ENCODE results near the gene TSHZ2.

DNA sequence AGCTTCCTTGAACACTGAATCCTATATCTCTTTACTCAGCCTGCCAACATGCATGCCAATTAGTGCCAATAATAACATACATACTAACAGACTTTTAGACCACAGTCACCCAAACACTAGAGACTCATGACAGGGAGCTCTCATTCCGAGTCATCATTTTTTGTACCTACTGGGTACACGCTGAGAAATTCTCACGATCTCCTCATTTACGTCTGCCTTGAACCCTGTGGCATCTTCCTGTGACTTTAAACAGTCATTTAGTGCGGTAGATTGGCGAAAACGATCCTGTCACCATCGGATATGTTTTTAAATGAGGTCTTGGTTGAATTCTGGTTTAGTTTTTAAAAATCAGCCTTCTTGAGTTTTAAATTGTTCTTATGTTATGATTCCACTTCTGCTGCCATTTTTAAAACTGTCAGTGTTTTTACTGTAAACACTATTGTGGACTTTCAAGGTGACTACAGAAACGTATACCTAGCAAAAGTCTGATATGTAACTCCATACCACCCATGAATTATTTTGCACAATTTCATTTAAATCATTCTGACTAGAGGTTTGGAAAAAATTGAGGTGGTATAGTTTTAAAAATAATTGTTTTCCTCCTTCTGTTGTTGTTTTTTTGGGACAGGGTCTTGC is 275.4 kb downstream of the TSHZ2 start:
- no peak for TF ChIP-seq POLR2A (IDR thresholded peaks at IDR 0.05; ENCODE audit: low read depth)
- no peak for TF ChIP-seq CTCF (IDR thresholded peaks at IDR 0.05)

Measured in esophagus muscularis mucosa (tissue), 3 donors.